Neuronal stem cell (in vitro differentiated cells): ENCODE results near the gene CIAPIN1.
A peak's percentile ranks its signal among the peaks of the same experiment; 100 is the strongest.

Source experiments
- DNase-seq: peaks from one replicate; pipeline ENCODE4 v3.0.0-alpha.2; 2013; ENCODE audit warnings: low spot score
- H2AFZ ChIP-seq: one replicate; pipeline ENCODE4 v1.6.1; 2013; ENCODE audit warnings: mild to moderate bottlenecking, low read length, inconsistent platforms
- H2AK5ac ChIP-seq: 2 replicates; pipeline ENCODE4 v1.6.1; 2013; ENCODE audit warnings: low read depth, mild to moderate bottlenecking, inconsistent platforms, low read length, moderate library complexity, mixed read lengths
- H2BK120ac ChIP-seq: 2 replicates; pipeline ENCODE4 v1.6.1; 2013; ENCODE audit warnings: low read depth, mild to moderate bottlenecking, inconsistent platforms, low read length, moderate library complexity, mixed read lengths
- H2BK12ac ChIP-seq: one replicate; pipeline ENCODE4 v1.6.1; 2013; ENCODE audit warnings: low read length, inconsistent platforms
- H2BK15ac ChIP-seq: 2 replicates; pipeline ENCODE4 v1.6.1; 2013; ENCODE audit warnings: mild to moderate bottlenecking, low read length, inconsistent platforms, mixed read lengths
- H2BK5ac ChIP-seq: one replicate; pipeline ENCODE4 v1.6.1; 2013; ENCODE audit warnings: inconsistent platforms, mild to moderate bottlenecking, low read length, moderate library complexity
- H3K14ac ChIP-seq: one replicate; pipeline ENCODE4 v1.6.1; 2013; ENCODE audit warnings: low read length, inconsistent platforms
- H3K18ac ChIP-seq: 2 replicates; pipeline ENCODE4 v1.6.1; 2013; ENCODE audit warnings: low read length, inconsistent platforms
- H3K23ac ChIP-seq: 2 replicates; pipeline ENCODE4 v1.6.1; 2013; ENCODE audit warnings: low read depth, mild to moderate bottlenecking, mixed read lengths, low read length, inconsistent platforms; ENCODE audit not compliant: poor library complexity
- H3K27ac ChIP-seq: replicated peaks from 3 replicates; pipeline ENCODE4 v1.5.1; 2013; ENCODE audit warnings: low read length, inconsistent platforms
- H3K27me3 ChIP-seq, 3 experiments: 2 replicates each; pipeline ENCODE4 v1.6.1; 2013; ENCODE audit warnings: low read length in 3 of 3, mild to moderate bottlenecking in 2 of 3, inconsistent platforms in 1 of 3, low read depth in 1 of 3, mixed read lengths in 1 of 3, moderate library complexity in 1 of 3; ENCODE audit not compliant: control insufficient read depth in 3 of 3, insufficient read depth in 3 of 3
- H3K36me3 ChIP-seq, 2 donors: replicated peaks in 1 of 2; 2 replicates each; pipeline ENCODE4 v1.6.1; 2013; ENCODE audit warnings: low read length in 2 of 2; ENCODE audit not compliant: control insufficient read depth in 2 of 2, insufficient read depth in 2 of 2
- H3K4ac ChIP-seq: 2 replicates; pipeline ENCODE4 v1.6.1; 2013; ENCODE audit warnings: inconsistent platforms, mild to moderate bottlenecking, low read length, moderate library complexity
- H3K4me1 ChIP-seq, 2 donors: 1 replicate in 1 of 2; 2 replicates in 1 of 2; pipeline ENCODE4 v1.6.1; 2013; ENCODE audit warnings: low read length in 2 of 2, low read depth in 1 of 2; ENCODE audit not compliant: control insufficient read depth in 2 of 2, insufficient read depth in 1 of 2
- H3K4me2 ChIP-seq: one replicate; pipeline ENCODE4 v1.6.1; 2013; ENCODE audit warnings: mild to moderate bottlenecking, low read length, inconsistent platforms; ENCODE audit not compliant: insufficient read depth, poor library complexity, severe bottlenecking
- H3K4me3 ChIP-seq, 2 donors: 2 replicates each; pipeline ENCODE4 v1.5.1; 2013; ENCODE audit warnings: low read length in 2 of 2, mild to moderate bottlenecking in 2 of 2, inconsistent platforms in 1 of 2, moderate library complexity in 1 of 2
- H3K79me1 ChIP-seq: one replicate; pipeline ENCODE4 v1.6.1; 2013; ENCODE audit warnings: low read depth, mild to moderate bottlenecking, inconsistent platforms, low read length, moderate library complexity
- H3K9ac ChIP-seq: one replicate; pipeline ENCODE4 v1.6.1; 2013; ENCODE audit warnings: mild to moderate bottlenecking, low read depth, low read length, inconsistent platforms; ENCODE audit not compliant: poor library complexity
- H3K9me3 ChIP-seq, 2 donors: replicated peaks in 1 of 2; 2 replicates each; pipeline versions ENCODE3 to v1.6.1; 2013; ENCODE audit warnings: low read length in 2 of 2, mild to moderate bottlenecking in 2 of 2, inconsistent platforms in 1 of 2, low read depth in 1 of 2, mixed read lengths in 1 of 2, moderate library complexity in 1 of 2; ENCODE audit not compliant: control insufficient read depth in 2 of 2, insufficient read depth in 1 of 2
- H4K8ac ChIP-seq: one replicate; pipeline ENCODE4 v1.6.1; 2013; ENCODE audit warnings: low read depth, mild to moderate bottlenecking, inconsistent platforms, low read length, moderate library complexity
- H4K91ac ChIP-seq: one replicate; pipeline ENCODE4 v1.6.1; 2013; ENCODE audit warnings: low read length, low read depth, mild to moderate bottlenecking, inconsistent platforms; ENCODE audit not compliant: poor library complexity
- WGBS, 2 donors: extraction: QIAGEN DNeasy Blood & Tissue Kit; methylation state at CpG; one replicate each; pipeline ENCODE4 v1.1.7; 2013; ENCODE audit warnings: missing lambda C conversion rate in 2 of 2, mixed read lengths in 1 of 2; ENCODE audit not compliant: insufficient read length in 2 of 2, insufficient replicate concordance in 1 of 2; ENCODE audit errors: extremely low coverage in 2 of 2; 5-methylcytosine and 5-hydroxymethylcytosine counted together

Gene CIAPIN1

DNA sequence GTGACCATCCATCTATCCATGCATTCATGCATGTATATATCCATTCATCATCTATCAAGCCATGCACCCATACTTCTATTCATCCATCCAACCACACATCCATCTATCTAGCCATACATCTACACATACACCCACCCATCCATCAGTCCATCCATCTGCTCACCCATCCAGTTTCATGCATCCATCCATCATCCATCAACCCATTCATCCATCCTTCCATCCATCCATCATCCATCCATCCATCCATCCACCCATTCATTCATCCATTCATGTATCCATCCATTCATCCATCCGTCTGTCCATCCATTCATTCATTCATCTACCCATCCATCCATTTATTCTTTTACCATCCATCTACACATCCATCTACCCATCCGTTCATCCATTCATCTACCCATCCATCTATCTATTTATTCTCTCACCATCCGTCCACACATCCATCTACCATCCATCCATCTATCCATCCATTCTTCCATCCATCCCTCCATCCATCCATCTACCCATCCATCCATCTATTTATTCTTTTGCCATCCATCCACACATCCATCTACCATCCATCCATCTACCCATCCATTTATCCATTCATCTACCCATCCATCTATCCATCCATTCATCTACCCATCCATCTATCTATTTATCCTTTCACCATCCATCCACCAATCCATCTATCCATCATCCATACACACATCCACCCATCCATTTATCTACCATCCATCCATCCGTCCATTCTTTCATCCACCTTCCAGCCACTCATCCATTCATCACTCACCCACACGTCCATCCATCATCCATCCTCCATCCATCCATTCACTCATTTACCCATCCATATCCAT, 39.4 kb downstream of the CIAPIN1 start:
- no peaks in the 10 kb centered on the region for H3K36me3 ChIP-seq
- H3K18ac ChIP-seq = no peak overlapping the region
- no peak overlapping the region for H3K4ac ChIP-seq
- H4K91ac ChIP-seq = no peak overlapping the region
- no peak overlapping the region for H2BK15ac ChIP-seq
- H3K79me1 ChIP-seq = no peaks in the 10 kb centered on the region
- H2AK5ac ChIP-seq = no peak overlapping the region
- no peak overlapping the region for H3K14ac ChIP-seq
- H2BK5ac ChIP-seq = no peak overlapping the region
- no peak overlapping the region for H3K4me2 ChIP-seq
- no peak overlapping the region for H4K8ac ChIP-seq
- H3K4me3 ChIP-seq = no peak overlapping the region
- no peak overlapping the region for H3K23ac ChIP-seq
- 99 to 100% methylated on average over 4 of the region's 5 CpGs for WGBS, 2 donors
- no peaks in the 10 kb centered on the region for H3K9me3 ChIP-seq
- no peak overlapping the region for H2AFZ ChIP-seq
- no peak overlapping the region for H2BK12ac ChIP-seq
- H3K27ac ChIP-seq = no peak overlapping the region
- H2BK120ac ChIP-seq = no peak overlapping the region
- no peak for DNase-seq
- H3K9ac ChIP-seq = no peak overlapping the region
- peaks cover 0 to 9% (median 0%) of the 10 kb centered on the region in 3 experiments for H3K27me3 ChIP-seq
- H3K4me1 ChIP-seq = no peaks in the 10 kb centered on the region

- no CpG with 5 or more reads among the region's 2 CpGs for WGBS, 2 donors
- Histone ChIP-seq H3K27me3 (peaks cover 0 to 9% (median 0%) of the 10 kb centered on the region in 3 experiments), H2AK5ac (no peak overlapping the region), H3K23ac (no peak overlapping the region), H3K4me3 (no peak overlapping the region), H3K79me1 (no peaks in the 10 kb centered on the region), H2AFZ (no peak overlapping the region), H2BK5ac (no peak overlapping the region), H3K9me3 (no peaks in the 10 kb centered on the region), H3K4me2 (no peak overlapping the region), H3K9ac (no peak overlapping the region), H3K36me3 (no peaks in the 10 kb centered on the region), H3K4ac (no peak overlapping the region), H3K18ac (no peak overlapping the region), H4K91ac (no peak overlapping the region), H3K27ac (no peak overlapping the region), H2BK12ac (no peak overlapping the region), H3K14ac (no peak overlapping the region), H3K4me1 (no peaks in the 10 kb centered on the region), H4K8ac (no peak overlapping the region), H2BK15ac (no peak overlapping the region), H2BK120ac (no peak overlapping the region)
- no peak for DNase-seq
Observed at GRCh38 chr16:57406881-57407280, 40.3 kb downstream of the CIAPIN1 start.

DNA sequence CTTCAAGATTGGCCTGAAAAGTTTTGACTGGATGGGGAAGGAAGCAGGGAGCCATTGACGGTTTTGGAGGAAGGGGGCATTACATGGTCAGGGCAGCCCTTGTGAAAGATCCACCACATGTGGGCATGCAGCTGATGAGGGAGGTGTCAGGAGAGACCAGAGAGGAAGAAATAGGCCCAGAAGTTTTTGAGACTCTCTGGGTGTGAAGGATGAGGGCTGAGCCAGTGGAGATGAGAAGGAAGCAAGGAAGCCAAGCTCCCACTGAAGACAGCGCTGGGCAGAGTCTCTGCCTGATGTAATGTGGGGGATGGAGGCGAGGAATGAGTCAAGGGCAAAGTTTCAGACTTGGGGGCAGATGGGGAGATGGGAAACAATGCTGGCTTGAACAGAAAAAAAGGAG, 42.1 kb downstream of the CIAPIN1 start:
- Histone ChIP-seq H2AFZ (no peak overlapping the region), H3K27ac (no peak overlapping the region), H2BK12ac (no peak overlapping the region), H3K23ac (no peak overlapping the region), H3K4me3 (no peak overlapping the region), H3K4ac (no peak overlapping the region), H4K8ac (no peak overlapping the region), H4K91ac (no peak overlapping the region), H3K4me1 (no peaks in the 10 kb centered on the region), H3K9me3 (no peaks in the 10 kb centered on the region), H2BK120ac (no peak overlapping the region), H2BK15ac (no peak overlapping the region), H2AK5ac (no peak overlapping the region), H3K27me3 (peaks cover 0 to 3% (median 0%) of the 10 kb centered on the region in 3 experiments), H3K18ac (no peak overlapping the region), H3K14ac (no peak overlapping the region), H3K79me1 (no peaks in the 10 kb centered on the region), H2BK5ac (no peak overlapping the region), H3K9ac (no peak overlapping the region), H3K4me2 (no peak overlapping the region), H3K36me3 (no peaks in the 10 kb centered on the region)
- no CpG with 5 or more reads among the region's 3 CpGs for WGBS, 2 donors
- DNase-seq = no peak

- no CpG with 5 or more reads among the region's 17 CpGs for WGBS, 2 donors
- peak within 1 kb of the TSS; percentile 35 for H4K91ac ChIP-seq
- H3K79me1 ChIP-seq = peaks cover 1% of the 10 kb centered on the region
Observed at GRCh38 chr16:57403965-57404817, 43.0 kb downstream of the CIAPIN1 start, which contains the start of gene CCL17. Gene CCL17 (plus strand): TSS chr16:57404767. CDS start chr16:57413933, 9,166 bp downstream.

More at GRCh38 chr16:57403965-57404817, 43.0 kb downstream of the CIAPIN1 start, which contains the start of gene CCL17:
- Histone ChIP-seq H4K8ac (no peak within 1 kb of the TSS), H2BK5ac (no peak within 1 kb of the TSS), H3K14ac (no peak within 1 kb of the TSS), H3K27ac (no peak within 1 kb of the TSS), H3K4me1 (no peaks in the 10 kb centered on the region), H3K4me2 (no peak within 1 kb of the TSS), H3K36me3 (no peaks in the 10 kb centered on the region), H3K27me3 (peaks cover 0 to 2% (median 0%) of the 10 kb centered on the region in 3 experiments), H2BK12ac (no peak within 1 kb of the TSS), H2AFZ (no peak within 1 kb of the TSS), H3K18ac (peak within 1 kb of the TSS; percentile 44), H2BK120ac (no peak within 1 kb of the TSS), H3K23ac (no peak within 1 kb of the TSS), H3K4me3 (peak within 1 kb of the TSS in 1 of 2 donors; percentile 9), H3K4ac (no peak within 1 kb of the TSS), H2BK15ac (no peak within 1 kb of the TSS), H2AK5ac (no peak within 1 kb of the TSS), H3K9ac (no peak within 1 kb of the TSS), H3K9me3 (no peaks in the 10 kb centered on the region)
- DNase-seq = no peak
